Measurements from ENCODE around the gene AMPH. TPM values are rescaled to one million over a fixed set of nuclear protein-coding genes. Genes with fewer than 3 reads are reported as not detected.
"Not testable (repeated sequence)": the region's sequence is repeated elsewhere in the genome, so short reads cannot be mapped to it uniquely, and the experiment has no call there.

Gene AMPH
- total RNA-seq, 6 experiments from 2014 or later: 4.5 to 6.2 (median 5.8) TPM

- Mint-ChIP-seq H3K36me3 (ENCODE audit: low read depth) (no peaks in the 10 kb centered on the region), H3K27me3 (ENCODE audit: insufficient read depth) (no peaks in the 10 kb centered on the region), H3K4me3 (no peak overlapping the region), H3K9me3 (no peaks in the 10 kb centered on the region), H3K27ac (no peak overlapping the region; the same call in 1 of the 2 replicates), H3K4me1 (ENCODE audit: low read depth) (peaks cover 21% of the 10 kb centered on the region)
- DNase-seq: no peak
- no peak for TF ChIP-seq CTCF (IDR thresholded peaks at IDR 0.05)
These were observed 263.8 kb downstream of the AMPH start for GRCh38 chr7:38367301-38367890.

- not testable (repeated sequence) for H3K9me3 Mint-ChIP-seq; H3K36me3 Mint-ChIP-seq (ENCODE audit: low read depth); H3K27ac Mint-ChIP-seq; H3K27me3 Mint-ChIP-seq (ENCODE audit: insufficient read depth); H3K4me3 Mint-ChIP-seq
- H3K4me1 Mint-ChIP-seq (ENCODE audit: low read depth): peaks cover 13% of the 10 kb centered on the region
- peak; percentile 79 for TF ChIP-seq CTCF (IDR thresholded peaks at IDR 0.05)
- peak; percentile 33 for DNase-seq
These were observed 267.8 kb downstream of the AMPH start for GRCh38 chr7:38363379-38363778.

- not testable (repeated sequence) for H3K36me3 Mint-ChIP-seq (ENCODE audit: low read depth); H3K9me3 Mint-ChIP-seq; DNase-seq; H3K27me3 Mint-ChIP-seq (ENCODE audit: insufficient read depth); H3K27ac Mint-ChIP-seq; H3K4me3 Mint-ChIP-seq; H3K4me1 Mint-ChIP-seq (ENCODE audit: low read depth)
These were observed 268.4 kb downstream of the AMPH start for GRCh38 chr7:38362611-38363237.

GRCh38 chr7:38360776-38361175 lies 270.4 kb downstream of the AMPH start:
- no peak overlapping the region for H3K27ac Mint-ChIP-seq
- DNase-seq: no peak
- no peak overlapping the region for H3K4me3 Mint-ChIP-seq
- no peak for TF ChIP-seq CTCF (IDR thresholded peaks at IDR 0.05)
- H3K9me3 Mint-ChIP-seq: no peaks in the 10 kb centered on the region
- H3K4me1 Mint-ChIP-seq (ENCODE audit: low read depth): no peaks in the 10 kb centered on the region
- no peaks in the 10 kb centered on the region for H3K36me3 Mint-ChIP-seq (ENCODE audit: low read depth)
- no peaks in the 10 kb centered on the region for H3K27me3 Mint-ChIP-seq (ENCODE audit: insufficient read depth)

- peak; percentile 53 for DNase-seq
- peak; percentile 75 for TF ChIP-seq CTCF (IDR thresholded peaks at IDR 0.05)
- not testable (repeated sequence) for H3K36me3 Mint-ChIP-seq (ENCODE audit: low read depth); H3K27me3 Mint-ChIP-seq (ENCODE audit: insufficient read depth); H3K4me1 Mint-ChIP-seq (ENCODE audit: low read depth); H3K9me3 Mint-ChIP-seq; H3K27ac Mint-ChIP-seq; H3K4me3 Mint-ChIP-seq
These were observed 272.0 kb downstream of the AMPH start for GRCh38 chr7:38359071-38359601.

- H3K27ac Mint-ChIP-seq; H3K9me3 Mint-ChIP-seq; DNase-seq; H3K27me3 Mint-ChIP-seq (ENCODE audit: insufficient read depth); H3K4me3 Mint-ChIP-seq; H3K4me1 Mint-ChIP-seq (ENCODE audit: low read depth); H3K36me3 Mint-ChIP-seq (ENCODE audit: low read depth): not testable (repeated sequence)
These were observed 272.8 kb downstream of the AMPH start for GRCh38 chr7:38358273-38358831.

Measured in HFFc6 (cell line).